Activated CD8-positive, alpha-beta memory T cell treated with anti-CD3 and anti-CD28 coated beads, Interleukin-2, amount 50 U/mL, for 48 hours (primary cell): ENCODE results near the gene PRRG2.

ENCODE experiments used
- DNase-seq: peaks from one replicate; pipeline ENCODE4 v3.0.0-alpha.2; 2020

The PRRG2 gene

DNA sequence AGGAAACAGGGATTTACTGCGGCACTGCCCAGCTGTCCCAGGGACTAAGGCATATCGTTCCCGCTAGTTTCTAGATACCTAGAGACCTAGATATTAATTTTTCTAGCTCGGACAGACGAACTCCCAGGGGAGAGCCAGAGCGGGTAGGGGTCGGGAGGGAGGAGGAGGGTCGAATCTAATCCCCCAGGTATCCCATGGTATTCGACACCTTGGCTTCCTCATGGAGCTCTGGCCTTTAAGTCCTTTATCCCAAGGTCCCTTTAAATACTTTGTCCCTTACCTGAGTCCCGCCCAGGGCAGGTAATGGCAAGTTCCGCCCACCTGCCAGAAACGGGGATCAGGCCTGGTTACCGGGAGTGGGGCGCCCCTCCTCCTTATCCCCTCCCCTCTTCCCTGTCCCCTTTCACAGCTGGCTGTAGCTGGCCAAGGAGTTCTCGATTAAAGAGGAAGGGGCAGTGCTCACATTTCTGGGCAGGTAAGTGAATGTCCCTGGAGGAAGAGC is at the start of gene PRRG2:
TSS of gene PRRG2 (plus strand) at position 310 of the 502 bp plus-strand sequence. CDS start 1,904 bp downstream, outside the sequence.
- DNase-seq: no peak

DNA sequence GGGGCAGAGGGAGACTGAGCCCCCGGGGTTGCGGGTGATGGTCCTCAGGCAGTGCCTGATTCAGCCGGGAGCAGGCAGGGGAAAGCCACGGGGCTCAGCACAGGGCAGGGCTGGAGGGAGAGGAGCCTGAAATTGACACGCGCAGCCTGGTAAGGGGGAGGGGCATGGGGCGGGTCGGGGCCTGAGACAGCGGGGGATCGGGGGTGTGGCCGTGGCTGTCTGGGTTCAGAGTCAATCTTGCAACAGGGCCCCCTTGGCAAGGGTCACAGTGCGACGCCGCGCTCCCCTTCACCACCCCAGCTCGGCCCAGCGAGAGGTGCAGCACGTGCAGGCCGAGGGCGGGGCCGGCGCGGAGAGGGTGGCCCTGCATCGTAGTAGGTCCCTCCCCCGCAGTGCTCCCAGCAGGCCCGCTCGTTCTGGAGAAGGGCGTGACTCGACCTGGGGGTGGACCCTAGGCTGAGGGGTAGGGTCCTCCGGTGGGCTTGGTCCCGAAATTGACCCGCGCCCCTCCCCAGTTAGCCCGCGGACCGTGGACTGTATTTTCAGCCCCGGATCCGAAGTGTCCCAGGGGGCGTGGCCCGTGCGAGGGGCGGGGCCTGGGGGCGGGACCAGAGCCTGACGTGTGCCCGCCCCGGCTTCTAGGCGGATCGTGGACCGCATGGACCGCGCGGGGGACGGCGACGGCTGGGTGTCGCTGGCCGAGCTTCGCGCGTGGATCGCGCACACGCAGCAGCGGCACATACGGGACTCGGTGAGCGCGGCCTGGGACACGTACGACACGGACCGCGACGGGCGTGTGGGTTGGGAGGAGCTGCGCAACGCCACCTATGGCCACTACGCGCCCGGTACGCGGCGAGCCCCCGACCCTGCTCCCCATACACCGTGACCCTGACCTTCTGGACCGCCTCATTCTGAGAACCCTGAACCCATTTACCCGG is 47.3 kb upstream of the PRRG2 start:
- peak; percentile 94 for DNase-seq

DNA sequence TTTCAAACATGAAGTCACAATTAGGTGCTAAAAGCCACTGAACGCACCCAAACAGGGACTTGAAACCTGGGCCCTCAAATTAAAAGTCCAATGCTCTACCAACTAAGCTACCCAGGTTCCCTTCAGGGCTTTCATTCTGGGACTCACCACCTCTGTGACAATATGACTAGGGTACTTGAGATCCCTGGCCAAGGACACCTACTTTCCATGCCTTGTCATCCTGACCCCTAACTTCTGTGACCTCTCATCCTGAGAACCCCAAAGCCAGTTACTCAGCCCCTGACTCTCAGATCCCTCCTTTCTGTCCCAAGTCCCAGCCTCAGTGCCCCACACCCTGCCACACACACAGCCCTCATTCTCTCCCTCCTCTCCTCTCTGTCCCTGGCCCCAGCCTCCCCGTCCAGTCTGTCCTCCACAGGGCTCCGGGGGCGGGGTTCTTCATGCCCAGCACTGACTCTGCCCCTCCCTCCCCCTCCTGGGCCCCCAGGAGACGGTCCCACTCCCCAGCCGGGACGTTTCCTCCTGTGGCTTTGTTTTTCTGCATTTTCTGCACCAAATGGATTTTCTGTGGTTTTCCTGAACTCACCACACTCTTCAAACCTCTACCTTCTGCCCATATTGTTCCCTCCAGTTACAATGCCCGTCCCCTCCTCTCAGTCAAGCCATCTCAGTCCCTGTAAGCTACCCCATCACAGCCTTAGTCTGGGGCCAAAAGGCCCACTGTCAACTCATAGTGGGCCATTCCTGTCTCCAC is 46.3 kb upstream of the PRRG2 start:
- DNase-seq: no peak

DNA sequence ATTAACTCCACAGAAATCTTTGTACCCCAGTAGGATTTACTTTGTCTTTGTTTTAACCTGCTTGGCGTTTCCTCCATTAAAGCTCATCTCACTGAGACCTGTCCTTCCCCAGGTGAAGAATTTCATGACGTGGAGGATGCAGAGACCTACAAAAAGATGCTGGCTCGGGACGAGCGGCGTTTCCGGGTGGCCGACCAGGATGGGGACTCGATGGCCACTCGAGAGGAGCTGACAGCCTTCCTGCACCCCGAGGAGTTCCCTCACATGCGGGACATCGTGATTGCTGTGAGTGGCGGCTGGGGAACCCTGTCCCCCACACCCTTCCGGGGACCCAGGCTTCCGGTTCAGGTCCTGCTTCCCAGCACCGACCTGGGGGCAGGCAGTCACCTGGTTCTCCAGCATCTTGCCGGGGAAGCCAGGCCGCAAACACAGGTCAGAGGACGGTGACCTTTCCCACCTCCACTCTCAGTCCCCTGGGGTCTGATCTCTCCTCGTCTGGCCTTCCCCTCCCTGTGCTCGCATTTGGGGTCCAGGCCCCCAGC is 44.1 kb upstream of the PRRG2 start:
- no peak for DNase-seq

DNA sequence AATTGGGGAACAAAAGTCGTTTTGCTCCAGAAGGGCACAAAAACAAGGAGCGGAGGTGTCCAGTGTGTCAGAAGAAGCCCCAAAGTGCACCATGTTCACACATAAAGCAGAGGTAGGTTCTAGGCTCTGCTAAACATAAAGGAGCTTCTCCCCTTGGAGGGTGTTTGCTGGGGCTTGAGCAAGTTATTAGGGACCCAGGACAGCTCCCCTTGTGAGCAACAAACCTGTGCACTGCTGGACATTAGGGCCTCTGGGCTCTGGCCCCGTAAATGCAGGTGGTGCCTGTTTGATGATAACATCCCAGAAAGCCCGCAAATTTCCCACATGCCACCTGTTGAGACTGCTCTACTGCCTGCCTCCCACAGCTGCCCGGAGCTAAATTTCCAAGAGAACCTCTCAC is 42.5 kb upstream of the PRRG2 start:
- DNase-seq: no peak

DNA sequence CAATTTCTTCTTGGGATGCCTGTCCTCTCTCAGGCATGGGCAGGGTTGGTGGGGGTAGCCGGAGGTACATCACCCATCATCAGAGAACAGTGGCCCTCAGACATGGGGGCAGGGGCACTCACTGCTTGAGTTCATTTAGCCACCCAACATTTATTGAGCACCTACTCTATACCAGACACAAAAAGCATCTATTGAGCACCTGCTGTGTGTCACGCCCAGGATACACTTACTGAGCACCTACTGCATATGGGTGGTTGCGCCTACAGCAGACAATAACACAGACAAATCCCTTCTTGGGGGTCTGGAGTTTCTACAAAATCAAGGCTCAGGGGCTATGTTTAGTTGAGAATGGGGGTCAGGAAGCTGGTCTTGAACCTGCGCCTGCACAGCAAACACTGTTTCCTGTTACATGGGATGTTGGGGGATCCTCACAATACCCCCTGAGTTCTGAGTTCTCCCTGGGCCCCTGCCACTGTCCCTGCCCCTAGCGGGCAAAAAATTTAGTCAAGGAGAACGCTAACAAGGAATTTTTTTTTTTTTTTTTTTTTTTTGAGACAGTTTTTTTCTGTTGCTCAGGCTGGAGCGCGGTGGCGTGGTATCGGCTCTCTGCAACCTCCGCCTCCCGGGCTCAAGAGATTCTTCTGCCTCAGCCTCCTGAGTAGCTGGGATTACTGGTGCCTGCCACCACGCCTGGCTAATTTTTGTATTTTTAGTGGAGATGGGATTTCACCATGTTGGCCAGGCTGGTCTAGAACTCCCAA is 41.7 kb upstream of the PRRG2 start:
- no peak for DNase-seq

DNA sequence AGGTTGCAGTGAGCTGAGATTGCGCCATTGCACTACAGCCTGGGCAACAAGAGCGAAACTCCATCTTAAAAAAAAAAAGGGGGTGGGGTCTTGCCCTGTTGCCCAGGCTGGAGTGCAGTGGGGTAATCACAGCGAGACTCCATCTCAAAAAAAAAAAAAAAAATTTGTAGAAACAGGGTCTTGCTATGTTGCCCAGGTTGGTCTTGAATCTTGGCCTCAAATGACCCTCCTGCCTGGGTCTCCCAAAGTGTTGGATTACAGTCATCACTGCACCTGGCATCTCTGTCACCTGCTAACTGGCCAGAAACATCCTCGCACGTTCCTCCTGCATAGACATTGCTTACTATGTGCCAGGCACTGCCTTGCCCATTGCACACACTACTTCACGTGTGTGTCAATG is 39.2 kb upstream of the PRRG2 start:
- DNase-seq: no peak

DNA sequence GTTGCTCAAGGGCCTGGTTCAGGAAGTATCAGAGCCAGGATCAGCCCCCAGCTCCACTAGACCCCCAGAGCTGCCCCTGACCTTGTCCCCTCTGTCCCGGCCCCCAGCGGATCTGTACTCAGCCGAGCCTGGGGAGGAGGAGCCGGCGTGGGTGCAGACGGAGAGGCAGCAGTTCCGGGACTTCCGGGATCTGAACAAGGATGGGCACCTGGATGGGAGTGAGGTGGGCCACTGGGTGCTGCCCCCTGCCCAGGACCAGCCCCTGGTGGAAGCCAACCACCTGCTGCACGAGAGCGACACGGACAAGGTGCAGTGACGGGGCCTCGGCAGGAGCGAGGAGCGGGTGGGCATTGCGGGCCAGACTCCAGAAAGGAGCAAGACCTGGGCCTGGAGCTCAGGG is 38.7 kb upstream of the PRRG2 start:
- DNase-seq: no peak

DNA sequence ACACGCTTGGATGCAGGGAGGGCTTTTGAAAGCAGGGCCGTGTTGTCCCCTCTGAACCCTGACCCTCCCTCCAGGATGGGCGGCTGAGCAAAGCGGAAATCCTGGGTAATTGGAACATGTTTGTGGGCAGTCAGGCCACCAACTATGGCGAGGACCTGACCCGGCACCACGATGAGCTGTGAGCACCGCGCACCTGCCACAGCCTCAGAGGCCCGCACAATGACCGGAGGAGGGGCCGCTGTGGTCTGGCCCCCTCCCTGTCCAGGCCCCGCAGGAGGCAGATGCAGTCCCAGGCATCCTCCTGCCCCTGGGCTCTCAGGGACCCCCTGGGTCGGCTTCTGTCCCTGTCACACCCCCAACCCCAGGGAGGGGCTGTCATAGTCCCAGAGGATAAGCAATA is 38.1 kb upstream of the PRRG2 start:
- DNase-seq: no peak

DNA sequence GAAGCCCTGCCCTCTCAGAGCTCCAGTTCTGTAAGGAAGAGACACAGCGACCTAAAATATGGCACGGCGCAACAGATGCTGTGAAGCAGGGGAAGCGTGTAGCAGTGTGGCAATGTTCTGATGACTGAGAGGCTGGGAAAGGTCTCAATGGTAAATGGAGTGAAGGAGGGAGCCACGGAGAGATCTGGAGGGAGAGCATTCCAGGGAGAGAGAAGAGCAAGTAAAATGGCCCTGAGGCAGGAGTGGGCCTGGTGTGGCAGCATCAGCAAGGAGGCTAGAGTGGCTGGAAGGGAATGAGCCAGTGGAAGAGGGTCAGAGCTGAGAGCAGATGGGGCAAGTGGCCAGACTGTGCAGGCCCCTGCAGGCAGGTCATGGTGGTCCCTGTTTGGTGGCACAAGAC is 37.0 kb upstream of the PRRG2 start:
- no peak for DNase-seq

DNA sequence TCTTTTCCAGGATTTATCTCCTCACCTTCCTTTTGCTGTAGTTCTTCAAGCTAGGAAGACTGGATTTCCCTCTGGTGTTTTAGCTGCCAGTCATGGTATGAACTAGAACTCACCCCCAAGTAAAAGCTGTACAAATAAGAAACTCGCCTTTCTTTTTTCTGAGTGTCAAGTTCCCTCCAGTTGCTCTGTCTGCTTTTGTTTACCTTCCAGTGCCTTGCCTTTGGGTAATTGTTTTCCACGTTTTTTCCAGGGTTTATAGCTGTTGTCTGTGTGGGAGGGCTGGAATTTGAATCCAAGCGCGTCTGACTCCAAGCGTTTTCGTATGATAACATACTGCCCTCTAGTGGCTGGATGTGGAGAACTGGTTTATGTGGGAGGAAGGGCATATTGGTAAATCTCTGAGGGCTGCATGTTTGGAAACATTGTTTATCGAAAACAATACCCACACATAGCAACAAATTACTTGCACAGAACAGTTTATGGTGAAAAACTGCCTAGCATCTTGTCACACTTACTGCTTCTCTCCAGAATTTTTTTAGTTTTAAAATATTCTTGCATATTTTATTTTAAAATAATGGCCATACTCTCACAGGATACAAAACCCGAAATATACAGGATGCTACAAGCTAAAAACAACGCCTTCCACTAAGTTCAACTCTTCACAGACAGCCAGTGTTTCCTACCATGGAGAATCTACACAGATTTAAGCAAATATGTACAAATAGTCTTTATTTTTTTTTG is 34.1 kb upstream of the PRRG2 start:
- DNase-seq: peak; percentile 73

DNA sequence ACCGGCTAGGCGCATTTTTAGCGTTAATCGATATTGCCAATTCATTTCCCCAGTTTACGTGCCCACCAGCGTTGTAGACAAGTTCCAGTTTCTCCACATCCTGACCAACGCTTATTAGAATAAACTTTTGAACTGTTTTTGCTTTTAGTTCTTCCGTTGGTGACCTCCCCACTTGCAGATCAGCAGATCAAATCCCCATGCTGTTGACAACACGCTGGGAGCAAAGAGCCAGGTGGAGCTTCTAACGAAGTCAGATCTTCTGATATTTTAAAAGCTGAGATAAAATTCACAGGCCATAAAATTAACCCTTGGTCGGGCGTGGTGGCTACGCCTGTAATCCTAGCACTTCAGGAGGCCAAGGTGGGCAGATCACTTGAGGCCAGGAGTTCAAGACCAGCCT is 32.1 kb upstream of the PRRG2 start:
- no peak for DNase-seq

DNA sequence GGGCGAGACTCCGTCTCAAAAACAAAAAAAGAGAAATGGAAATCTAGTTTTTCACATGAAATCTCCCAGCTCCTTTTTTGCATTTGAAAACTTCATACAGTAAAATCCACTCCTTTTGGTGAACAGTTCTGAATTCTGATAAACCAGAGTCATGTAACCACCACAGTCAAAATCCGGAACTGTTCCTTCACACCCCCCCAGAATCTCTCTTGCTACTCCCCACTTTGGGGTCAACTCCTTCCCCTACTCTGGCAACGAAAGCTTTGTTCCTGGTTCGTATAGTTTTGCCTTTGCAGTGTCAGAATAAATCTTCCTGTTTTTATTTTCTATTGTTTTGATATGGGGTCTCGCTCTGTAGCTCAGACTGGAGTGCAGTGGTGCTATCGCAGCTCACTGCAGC is 29.6 kb upstream of the PRRG2 start:
- DNase-seq: no peak

DNA sequence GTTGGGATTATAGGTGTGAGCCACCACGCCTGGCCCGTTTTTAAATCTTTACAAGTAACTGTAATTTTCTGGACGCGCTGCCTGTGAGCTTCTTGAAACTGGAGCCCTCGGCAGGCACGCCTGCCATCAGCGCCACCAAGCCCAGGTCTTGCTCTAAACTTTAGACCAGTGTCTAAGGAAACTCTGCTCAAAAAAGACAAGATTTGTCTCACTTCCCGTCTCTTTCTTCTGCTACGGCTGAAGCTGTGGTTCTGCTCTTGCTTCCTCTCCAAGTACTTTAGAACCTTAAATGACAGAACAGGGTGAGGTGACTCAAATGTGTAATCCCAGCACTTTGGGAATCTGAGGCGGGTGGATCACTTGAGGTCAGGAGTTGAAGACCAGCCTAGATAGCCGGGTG is 28.4 kb upstream of the PRRG2 start:
- DNase-seq: peak; percentile 67

DNA sequence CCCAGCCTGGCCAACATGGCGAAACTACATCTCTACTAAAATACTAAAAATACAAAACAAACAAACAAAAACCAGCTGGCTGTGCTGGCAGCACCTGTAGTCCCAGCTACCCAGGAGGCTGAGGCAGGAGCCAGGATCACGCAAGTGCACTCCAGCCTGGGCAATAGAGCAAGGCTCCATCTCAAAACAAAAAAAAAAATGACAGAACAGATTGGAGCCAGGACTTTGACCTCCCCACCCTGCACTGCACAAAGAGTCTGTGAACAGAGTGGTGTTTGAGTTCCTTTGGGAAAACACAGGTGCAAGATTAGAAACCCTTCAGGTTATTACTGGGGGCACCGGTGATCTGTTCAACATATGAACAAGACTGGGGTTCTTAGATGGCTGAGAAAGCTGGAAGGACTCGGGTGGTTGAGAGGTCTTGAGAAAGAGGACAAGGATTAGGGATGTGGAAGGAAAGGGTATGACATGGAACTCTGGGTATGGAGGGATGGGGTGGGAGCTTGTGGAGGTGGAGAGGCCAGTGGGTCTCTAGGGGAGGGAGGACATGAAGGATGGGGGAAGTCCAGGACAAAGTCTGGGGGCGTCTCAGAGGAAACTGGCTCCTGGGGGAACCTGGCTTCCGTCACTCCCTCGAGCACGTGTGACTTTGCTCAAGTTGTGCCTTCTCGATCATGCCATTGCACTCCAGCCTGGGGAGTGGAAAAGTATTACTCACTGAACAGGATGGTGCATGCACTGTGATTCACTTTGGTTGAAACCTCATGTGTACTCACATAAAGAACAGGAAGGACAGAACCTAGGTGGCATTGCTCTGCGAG is 27.5 kb upstream of the PRRG2 start:
- peak; percentile 74 for DNase-seq

DNA sequence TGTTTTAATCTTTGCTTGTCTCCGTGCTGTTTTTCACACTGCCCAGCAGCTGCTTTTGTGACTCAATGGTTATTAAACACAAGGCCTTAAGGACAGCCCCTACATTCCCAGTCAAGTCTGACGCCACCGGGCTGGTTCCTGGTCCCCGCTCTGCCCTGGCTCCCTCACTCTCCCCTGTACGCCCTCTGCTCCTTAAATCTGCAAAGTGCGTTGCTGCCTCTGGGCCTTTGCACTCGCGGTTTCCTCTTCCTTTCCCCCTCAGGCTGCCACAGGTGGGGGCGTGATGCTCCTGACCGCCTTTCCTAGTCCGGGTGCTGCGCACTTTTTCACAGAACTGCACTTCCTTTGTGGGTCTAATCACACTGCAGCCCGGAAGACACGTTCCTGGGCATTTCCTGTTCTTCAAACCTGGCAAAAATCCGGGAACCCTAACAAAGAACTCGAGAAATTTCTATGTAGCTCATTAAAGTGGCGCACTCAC is 26.4 kb upstream of the PRRG2 start:
- DNase-seq: peak; percentile 72

DNA sequence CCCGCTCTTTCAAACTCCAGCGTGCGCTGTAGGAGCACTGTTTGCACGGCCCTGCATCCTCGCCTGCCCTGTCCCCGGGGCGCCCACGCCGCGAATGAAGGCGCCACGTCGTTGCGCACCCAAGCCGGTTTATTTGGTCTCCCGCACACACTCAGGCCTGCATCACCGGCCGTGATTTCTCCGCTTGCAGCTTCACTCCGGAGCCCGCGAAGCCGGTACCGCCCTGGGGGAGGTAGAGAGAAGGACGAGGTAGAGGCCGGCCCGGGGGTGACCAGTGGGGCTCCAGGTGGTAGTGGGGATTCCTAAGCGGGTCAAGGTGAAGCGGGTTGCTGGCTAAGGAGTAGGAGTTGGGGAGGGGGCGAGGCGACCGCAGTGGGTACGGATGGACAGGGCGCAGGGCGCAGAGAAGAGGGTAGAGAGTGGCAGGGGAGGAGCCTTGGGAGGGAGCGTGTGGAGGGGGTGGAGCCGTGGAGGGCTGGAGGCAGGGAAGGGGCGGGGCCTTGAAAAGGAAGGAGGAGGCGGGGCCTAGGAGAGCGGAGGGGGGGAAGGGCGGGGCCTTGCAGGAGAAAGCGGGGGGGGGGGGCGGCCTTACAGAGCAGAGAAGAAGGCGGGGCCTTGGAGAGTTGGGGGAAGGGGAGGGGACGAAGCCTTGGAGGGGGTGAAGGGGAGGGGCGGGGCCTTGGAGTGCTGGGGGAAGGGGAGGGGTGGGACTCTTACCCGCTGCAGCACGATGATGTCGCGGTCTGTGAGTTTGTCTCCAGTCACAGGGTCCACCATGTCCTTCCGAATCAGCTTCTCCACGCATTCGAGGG is 25.3 kb upstream of the PRRG2 start:
- DNase-seq: peak; percentile 86

DNA sequence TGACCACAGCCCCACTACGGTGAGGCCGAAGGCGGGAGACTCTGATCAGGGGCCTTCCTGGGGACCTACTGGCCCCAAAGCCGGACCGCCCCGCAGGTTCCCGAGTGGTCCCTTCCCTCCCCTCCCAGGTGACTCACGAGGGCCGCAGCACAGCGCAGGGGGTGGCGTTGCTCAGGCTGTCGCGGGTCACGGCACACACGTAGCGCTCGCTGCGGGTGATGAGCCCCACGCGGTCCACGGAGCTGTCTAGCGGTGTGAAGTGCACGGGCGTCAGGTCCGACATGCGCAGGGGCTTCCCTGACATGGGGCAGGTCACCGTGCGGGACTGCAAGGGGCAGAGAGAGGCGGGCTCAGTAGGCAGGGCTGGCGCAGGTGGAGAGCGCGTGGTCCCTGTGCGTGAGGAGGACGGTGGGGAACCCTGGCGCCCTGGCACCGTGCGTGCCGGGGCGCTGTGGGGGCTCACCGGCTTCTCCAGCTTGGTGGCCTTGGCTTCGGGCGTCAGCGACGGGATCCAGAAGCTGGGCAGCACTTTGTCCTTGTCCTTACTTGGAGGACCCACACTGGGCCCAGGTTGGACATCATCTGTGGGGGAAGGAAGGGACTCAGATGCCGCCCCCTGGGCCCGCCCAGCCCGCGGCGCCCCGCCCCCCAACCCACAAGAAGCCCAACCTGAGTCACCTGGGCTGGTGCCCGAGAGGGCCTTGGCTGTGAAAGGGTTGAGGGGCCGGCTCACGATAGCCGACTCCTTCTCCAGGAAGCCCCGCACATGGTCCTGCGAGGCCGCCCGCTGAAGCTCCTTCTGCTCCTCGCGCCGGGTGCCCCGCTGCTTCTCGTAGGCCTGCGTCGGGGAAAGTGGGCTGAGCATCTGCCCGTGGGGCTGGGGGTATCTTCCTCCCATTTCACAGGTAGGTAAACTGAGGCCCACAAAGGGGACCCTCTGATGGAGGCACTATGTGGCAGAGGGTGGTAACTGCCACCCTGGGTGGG is 24.4 kb upstream of the PRRG2 start:
- DNase-seq: peak; percentile 76
